ENCODE measurements around the gene UBXN6.
A peak's percentile ranks its signal among the peaks of the same experiment; 100 is the strongest.

UBXN6 gene

GRCh38 chr19:4402171-4403004, 55.2 kb downstream of the UBXN6 start, which contains the start of gene CHAF1A:
TSS of gene CHAF1A (plus strand) at chr19:4402640. CDS start at chr19:4402763, 123 bp downstream.
- peak; percentile 92 to 98 (median 96) for DNase-seq

GRCh38 chr19:4401769-4402170, 55.8 kb downstream of the UBXN6 start:
- no peak for DNase-seq

- peak; percentile 88 to 93 (median 91) for DNase-seq
Observed at GRCh38 chr19:4400135-4400936, 57.3 kb downstream of the UBXN6 start, which contains the start of gene SH3GL1. TSS of gene SH3GL1 (minus strand) at chr19:4400547. CDS start at chr19:4400368, 179 bp downstream.

GRCh38 chr19:4399812-4400134, 57.8 kb downstream of the UBXN6 start:
- DNase-seq = peak in 1 of 4 experiments; percentile 40

- DNase-seq = no peak
Observed at GRCh38 chr19:4396949-4397783, 60.4 kb downstream of the UBXN6 start.

Measured in activated naive CD4-positive, alpha-beta T cell (primary cell).